ENCODE measurements around the gene PTPRN2. TPM values are rescaled to one million over a fixed set of nuclear protein-coding genes. Genes with fewer than 3 reads are reported as not detected.

Gene PTPRN2
- total and polyA plus RNA-seq, 9 of the 15 experiments (the other 6 are each of a cell fraction or from before 2014, with no cell fraction given): not detected

GRCh38 chr7:157549612-157550299 lies 1037.9 kb downstream of the PTPRN2 start:
- Histone ChIP-seq H3K4me1 (replicated peaks in 1 of 2; ENCODE audit: control insufficient read depth in 2 of 2, insufficient read depth in 2 of 2, low read length in 2 of 2) (peaks cover 0 to 10% of the 10 kb centered on the region in 2 experiments; a peak in 1 of 5 replicates), H3K9ac (ENCODE audit: insufficient read depth in 1 of 2, low read depth in 2 of 2, low read length in 2 of 2) (no peak overlapping the region), H3K4me2 (ENCODE audit: insufficient read depth, low read length) (no peak overlapping the region), H3K9me1 (ENCODE audit: control insufficient read depth, insufficient read depth, low read length) (no peaks in the 10 kb centered on the region), H2AFZ (ENCODE audit: low read depth, low read length) (no peak overlapping the region), H4K20me1 (replicated peaks; ENCODE audit: control insufficient read depth, insufficient read depth, low read length) (peaks cover 7% of the 10 kb centered on the region; the same call in 1 of the 2 replicates), H3K79me2 (ENCODE audit: control insufficient read depth, insufficient read depth, low read length) (no peaks in the 10 kb centered on the region), H3K27ac (ENCODE audit: extremely low read depth, low read depth, low read length) (no peak overlapping the region), H3K9me3 (replicated peaks; ENCODE audit: control insufficient read depth, insufficient read depth, low read depth, low read length) (no peaks in the 10 kb centered on the region), H3K4me3 (no peak overlapping the region), H3K27me3 (ENCODE audit: control insufficient read depth in 2 of 2, insufficient read depth in 2 of 2, low read length in 2 of 2) (peaks cover 48 to 83% of the 10 kb centered on the region in 2 experiments), H3K36me3 (ENCODE audit: control insufficient read depth, insufficient read depth, low read length) (no peaks in the 10 kb centered on the region)
- POLR2A ChIA-PET: interaction anchor here (0.6 to 1.1 kb wide), 5 partner anchors 9 to 1204 kb away, joined by 3 to 4 read pairs (median 3); no protein-coding TSS in a partner anchor
- TF ChIP-seq ZNF318 (IDR thresholded peaks at IDR 0.05; ENCODE audit: borderline replicate concordance in 1 of 2, low read depth in 1 of 2) (no peak), HDAC8 (tag; IDR thresholded peaks at IDR 0.05) (no peak), RHOXF2B (CRISPR knock-in tag; conservative IDR thresholded peaks at IDR 0.05) (no peak), KLF16 (IDR thresholded peaks at IDR 0.05) (no peak), NR2C1 (IDR thresholded peaks at IDR 0.05) (no peak), NR2C1 (tag; IDR thresholded peaks at IDR 0.05) (no peak), ZNF282 (CRISPR knock-in tag; IDR thresholded peaks at IDR 0.05) (no peak), CBX5 (IDR thresholded peaks at IDR 0.05; ENCODE audit: borderline replicate concordance, low read depth) (no peak)
- intact Hi-C loops (cut with micrococcal nuclease): no loop called here
- DNase-seq (ENCODE audit: extremely low read depth in 1 of 4, low spot score in 3 of 4) (no peak), FAIRE-seq (no peak), ATAC-seq (no peak)
- CTCF ChIA-PET (ENCODE audit: low intra/inter-chr PET ratio): no interaction called here
- in situ Hi-C loops (cut with MboI): no loop called here
- BruUV-seq (replicated peaks): no TSS peak
- WGBS (ENCODE audit: insufficient coverage, low coverage, missing lambda C conversion rate): 2% methylated on average over 22 of the region's 22 CpGs
